Measurements from ENCODE around the gene SIAH3. TPM values are rescaled to one million over a fixed set of nuclear protein-coding genes. Genes with fewer than 3 reads are reported as not detected.

The SIAH3 gene
- total and polyA plus RNA-seq, 7 donors: 0.01 TPM; not detected in 6

DNA sequence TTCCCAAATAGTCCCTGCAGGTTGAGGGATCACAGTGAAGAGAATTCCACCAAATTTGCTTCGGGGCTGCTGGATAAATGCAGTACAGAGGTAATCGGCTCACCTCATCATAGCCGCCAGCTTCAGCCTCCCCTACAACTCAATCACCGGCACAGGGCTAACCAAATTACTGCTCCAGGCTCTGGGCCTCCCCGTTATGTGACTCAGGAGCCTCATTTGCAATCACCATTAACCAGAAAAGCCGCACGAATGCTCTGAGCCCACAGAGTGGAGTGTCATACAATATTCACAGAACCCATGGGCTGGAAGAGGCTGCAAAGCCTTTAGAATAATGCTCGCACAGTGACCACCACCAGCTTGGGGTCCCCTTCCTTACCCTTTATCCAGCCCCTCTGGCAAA, 4.9 kb downstream of the SIAH3 start:
- TF ChIP-seq POLR2AphosphoS5 (IDR thresholded peaks at IDR 0.05): no peak
- TF ChIP-seq, protein P1, sequence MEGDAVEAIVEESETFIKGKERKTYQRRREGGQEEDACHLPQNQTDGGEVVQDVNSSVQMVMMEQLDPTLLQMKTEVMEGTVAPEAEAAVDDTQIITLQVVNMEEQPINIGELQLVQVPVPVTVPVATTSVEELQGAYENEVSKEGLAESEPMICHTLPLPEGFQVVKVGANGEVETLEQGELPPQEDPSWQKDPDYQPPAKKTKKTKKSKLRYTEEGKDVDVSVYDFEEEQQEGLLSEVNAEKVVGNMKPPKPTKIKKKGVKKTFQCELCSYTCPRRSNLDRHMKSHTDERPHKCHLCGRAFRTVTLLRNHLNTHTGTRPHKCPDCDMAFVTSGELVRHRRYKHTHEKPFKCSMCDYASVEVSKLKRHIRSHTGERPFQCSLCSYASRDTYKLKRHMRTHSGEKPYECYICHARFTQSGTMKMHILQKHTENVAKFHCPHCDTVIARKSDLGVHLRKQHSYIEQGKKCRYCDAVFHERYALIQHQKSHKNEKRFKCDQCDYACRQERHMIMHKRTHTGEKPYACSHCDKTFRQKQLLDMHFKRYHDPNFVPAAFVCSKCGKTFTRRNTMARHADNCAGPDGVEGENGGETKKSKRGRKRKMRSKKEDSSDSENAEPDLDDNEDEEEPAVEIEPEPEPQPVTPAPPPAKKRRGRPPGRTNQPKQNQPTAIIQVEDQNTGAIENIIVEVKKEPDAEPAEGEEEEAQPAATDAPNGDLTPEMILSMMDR (IDR thresholded peaks at IDR 0.05): no peak
- no peak for TF ChIP-seq EP300 (IDR thresholded peaks at IDR 0.05)
- no peak for TF ChIP-seq POLR2A (IDR thresholded peaks at IDR 0.05)
- Histone ChIP-seq H3K36me3 (no peaks in the 10 kb centered on the region), H3K9me3 (no peaks in the 10 kb centered on the region), H3K27ac (no peak overlapping the region), H3K4me1 (peaks cover 0 to 21% (median 15%) of the 10 kb centered on the region in 4 donors), H3K27me3 (peaks cover 0 to 23% (median 6%) of the 10 kb centered on the region in 3 donors), H3K4me3 (no peak overlapping the region)
- no peak for DNase-seq
- 90 to 91% methylated on average over 8 of the region's 8 CpGs for WGBS, 2 donors
- intact Hi-C loops (cut with DNase I): no loop called here

DNA sequence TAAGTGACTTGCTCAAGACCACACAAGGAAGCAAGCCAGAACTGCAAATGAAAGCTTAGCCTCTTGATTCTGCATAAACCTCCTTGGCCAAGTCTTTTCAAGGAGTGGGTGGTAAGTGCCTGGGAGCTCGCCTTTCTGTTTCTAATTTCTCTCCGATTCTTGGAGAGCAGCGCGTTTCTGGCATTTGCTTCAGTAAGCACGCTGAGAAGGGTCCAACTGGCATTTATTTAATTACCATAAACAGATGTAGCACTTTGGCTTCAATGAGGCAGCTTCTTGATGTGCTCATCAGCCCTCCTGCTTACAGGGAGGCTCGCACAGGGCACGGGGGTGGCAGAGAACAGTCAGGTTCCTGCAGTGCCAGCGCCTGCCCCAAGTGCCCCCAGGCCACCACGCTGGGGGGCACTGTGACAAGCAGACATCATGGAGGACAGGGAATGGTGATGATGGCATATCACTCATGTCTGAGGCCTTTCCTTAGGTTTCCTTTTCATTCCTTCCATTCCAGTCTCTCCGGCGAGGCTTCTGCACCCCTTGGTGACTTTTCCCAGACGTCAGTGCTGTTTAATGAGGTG, 13.3 kb downstream of the SIAH3 start:
- Histone ChIP-seq H3K4me1 (peaks cover 0 to 22% (median 18%) of the 10 kb centered on the region in 4 donors), H3K4me3 (no peak overlapping the region), H3K27ac (no peak overlapping the region), H3K27me3 (no peaks in the 10 kb centered on the region), H3K36me3 (no peaks in the 10 kb centered on the region), H3K9me3 (no peaks in the 10 kb centered on the region)
- 74 to 76% methylated on average over 12 of the region's 12 CpGs for WGBS, 2 donors
- DNase-seq: no peak
- intact Hi-C loops (cut with DNase I): no loop called here
- TF ChIP-seq POLR2AphosphoS5 (IDR thresholded peaks at IDR 0.05): no peak
- no peak for TF ChIP-seq POLR2A (IDR thresholded peaks at IDR 0.05)
- TF ChIP-seq, protein P1 (IDR thresholded peaks at IDR 0.05): no peak
- no peak for TF ChIP-seq EP300 (IDR thresholded peaks at IDR 0.05)

DNA sequence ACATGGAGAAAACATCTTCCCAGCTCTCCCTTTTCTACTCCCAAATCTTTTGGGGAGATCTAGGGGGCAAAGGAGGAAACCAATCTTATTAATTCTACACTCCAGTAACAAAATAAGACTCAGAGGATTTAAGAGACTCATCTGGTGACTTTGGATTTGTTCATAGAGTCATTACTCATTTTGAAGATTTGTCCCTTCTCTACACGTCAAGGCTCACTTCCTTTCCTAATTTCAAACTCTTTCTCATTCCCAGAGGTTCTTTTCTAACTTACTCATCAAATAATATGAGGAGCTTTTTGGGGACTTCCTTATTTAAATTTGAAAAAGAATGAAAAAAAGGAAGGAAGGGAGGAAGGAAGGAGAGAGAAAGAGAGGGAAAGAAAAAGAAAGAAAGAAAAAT, 14.4 kb downstream of the SIAH3 start:
- TF ChIP-seq, protein P1 (IDR thresholded peaks at IDR 0.05): no peak
- TF ChIP-seq POLR2AphosphoS5 (IDR thresholded peaks at IDR 0.05) (no peak), POLR2A (IDR thresholded peaks at IDR 0.05) (no peak), EP300 (IDR thresholded peaks at IDR 0.05) (no peak)
- intact Hi-C loops (cut with DNase I): no loop called here
- Histone ChIP-seq H3K27me3 (no peaks in the 10 kb centered on the region), H3K27ac (no peak overlapping the region), H3K36me3 (no peaks in the 10 kb centered on the region), H3K4me1 (peaks cover 0 to 22% (median 19%) of the 10 kb centered on the region in 4 donors), H3K9me3 (no peaks in the 10 kb centered on the region), H3K4me3 (no peak overlapping the region)
- 53 to 63% methylated on average over 1 of the region's 1 CpG for WGBS, 2 donors
- no peak for DNase-seq

DNA sequence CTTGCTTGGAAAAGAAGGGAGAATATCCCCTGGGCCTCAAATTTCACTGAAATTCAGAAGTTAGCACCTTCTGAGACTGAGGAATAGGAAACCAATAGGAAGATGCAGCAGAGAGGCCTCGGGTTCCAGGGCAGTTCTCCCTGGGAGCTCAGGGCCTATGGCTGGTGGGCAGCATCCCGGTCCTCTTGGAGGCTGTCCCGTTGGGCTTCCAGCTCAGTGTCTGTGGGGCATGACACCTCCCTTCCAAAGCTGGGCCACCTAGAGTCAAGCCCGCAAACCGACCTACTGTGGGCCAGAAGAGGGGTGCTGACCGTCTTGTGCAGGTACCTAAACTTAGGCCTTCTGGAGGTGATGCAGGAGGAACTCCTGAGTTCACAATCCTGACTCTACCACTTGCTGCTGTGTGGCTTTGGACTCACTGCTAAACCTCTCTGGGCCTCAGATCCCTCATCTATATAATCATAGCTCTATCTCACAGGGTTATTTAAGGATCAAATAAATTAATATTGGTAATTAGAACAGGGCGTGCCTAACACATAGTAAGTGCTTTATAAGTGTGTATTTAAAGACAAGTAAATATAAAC, 17.1 kb downstream of the SIAH3 start:
- WGBS, 2 donors: 87 to 88% methylated on average over 7 of the region's 7 CpGs
- no peaks in the 10 kb centered on the region for H3K36me3 ChIP-seq
- H3K9me3 ChIP-seq: no peaks in the 10 kb centered on the region
- H3K27me3 ChIP-seq: no peaks in the 10 kb centered on the region
- intact Hi-C loops (cut with DNase I): no loop called here
- TF ChIP-seq EP300 (IDR thresholded peaks at IDR 0.05): no peak
- no peak for TF ChIP-seq POLR2A (IDR thresholded peaks at IDR 0.05)
- no peak for TF ChIP-seq POLR2AphosphoS5 (IDR thresholded peaks at IDR 0.05)
- TF ChIP-seq, protein P1 (IDR thresholded peaks at IDR 0.05): no peak
- peaks cover 0 to 22% (median 19%) of the 10 kb centered on the region in 4 donors for H3K4me1 ChIP-seq
- peak overlapping the region in 1 of 4 donors; percentile 12 for H3K27ac ChIP-seq
- no peak overlapping the region for H3K4me3 ChIP-seq
- no peak for DNase-seq

Data from sigmoid colon (tissue), 7 donors.